CD4-positive, alpha-beta T cell treated with Interleukin-1 beta for 1 hour (primary cell): Measurements from ENCODE around the gene GOPC.
A peak's percentile ranks its signal among the peaks of the same experiment; 100 is the strongest.
"Not testable (repeated sequence)": the region's sequence is repeated elsewhere in the genome, so short reads cannot be mapped to it uniquely, and the experiment has no call there.

ENCODE experiments used
- DNase-seq, 2 donors: peaks; one replicate each; pipeline ENCODE4 v3.0.0-alpha.2; 2020 to 2022

The GOPC gene

DNA sequence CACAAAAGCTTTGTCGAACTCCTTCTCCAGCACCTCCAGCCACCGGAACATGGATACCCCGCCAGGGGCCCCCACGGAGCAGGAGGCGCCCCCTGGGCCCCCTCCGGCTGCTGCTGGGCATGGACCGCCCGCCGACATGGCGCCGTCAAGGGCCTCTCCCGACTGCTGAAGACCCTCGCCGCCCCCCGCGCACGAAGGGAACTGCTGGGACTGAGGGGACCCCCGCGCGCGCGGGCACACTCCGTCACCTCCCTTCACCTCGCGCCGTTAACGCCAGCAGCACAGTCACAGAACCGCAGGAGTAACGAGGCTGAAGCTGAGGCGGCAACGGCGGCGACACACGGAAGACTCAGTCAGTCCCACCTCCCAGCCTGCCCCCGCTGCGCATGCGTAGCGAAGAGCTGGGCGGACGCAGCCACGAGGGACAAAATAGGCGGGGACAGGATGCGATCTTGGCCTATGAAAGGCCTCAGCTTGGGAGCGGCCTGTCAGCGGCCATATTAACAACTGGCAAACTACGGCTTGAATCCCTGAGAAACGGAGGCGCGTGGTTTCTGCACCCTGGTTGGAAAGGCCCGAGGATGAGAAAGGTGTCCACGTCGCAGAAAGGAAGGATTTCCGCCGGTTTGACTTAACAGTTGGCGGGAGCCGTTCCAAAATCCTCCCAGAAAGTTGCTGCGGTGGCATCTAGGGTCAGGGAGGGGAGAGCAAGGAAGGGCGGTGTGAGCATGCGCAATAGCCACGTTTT lies at the start of gene GOPC:
TSS of gene GOPC (minus strand) at position 361 of the 748 bp plus-strand sequence. CDS start at position 138, 223 bp downstream.
- peak; percentile 98 for DNase-seq

DNA sequence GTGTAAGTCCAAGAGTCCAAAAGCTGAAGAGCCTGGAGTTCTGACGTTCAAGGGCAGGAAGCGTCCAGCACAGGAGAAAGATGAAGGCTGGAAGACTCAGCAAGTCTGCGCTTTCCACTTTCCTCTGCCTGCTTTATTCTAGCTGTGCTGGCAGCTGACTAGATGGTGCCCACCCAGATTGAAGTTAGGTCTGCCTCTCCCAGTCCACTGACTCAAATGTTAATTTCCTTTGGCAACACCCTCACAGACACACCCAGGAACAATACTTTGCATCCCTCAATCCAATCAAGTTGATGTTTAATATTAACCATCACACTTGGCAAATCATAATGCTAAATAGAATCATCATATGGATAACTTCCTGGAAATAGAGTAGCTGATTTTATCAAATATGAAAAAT lies 49.7 kb upstream of the GOPC start:
- not testable (repeated sequence) for DNase-seq

DNA sequence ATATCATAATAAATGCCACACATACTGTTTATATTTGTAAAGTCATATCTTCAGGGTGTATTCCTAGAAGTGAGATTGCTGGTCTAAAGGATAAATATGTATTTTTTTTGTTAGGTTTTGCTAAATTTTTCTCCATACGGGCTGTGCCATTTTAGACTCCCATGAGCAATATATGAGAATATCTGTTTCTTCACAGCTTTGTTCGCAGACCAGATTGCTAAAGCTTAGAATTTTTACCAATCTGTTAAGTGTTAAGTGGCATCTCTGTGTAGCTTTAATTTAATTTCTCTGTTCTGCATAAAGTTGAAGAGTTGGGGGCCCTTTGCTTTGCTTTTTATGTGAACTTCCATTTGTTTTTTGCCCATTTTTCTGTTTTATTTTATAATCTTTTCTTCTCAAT lies 40.7 kb upstream of the GOPC start:
- no peak for DNase-seq

DNA sequence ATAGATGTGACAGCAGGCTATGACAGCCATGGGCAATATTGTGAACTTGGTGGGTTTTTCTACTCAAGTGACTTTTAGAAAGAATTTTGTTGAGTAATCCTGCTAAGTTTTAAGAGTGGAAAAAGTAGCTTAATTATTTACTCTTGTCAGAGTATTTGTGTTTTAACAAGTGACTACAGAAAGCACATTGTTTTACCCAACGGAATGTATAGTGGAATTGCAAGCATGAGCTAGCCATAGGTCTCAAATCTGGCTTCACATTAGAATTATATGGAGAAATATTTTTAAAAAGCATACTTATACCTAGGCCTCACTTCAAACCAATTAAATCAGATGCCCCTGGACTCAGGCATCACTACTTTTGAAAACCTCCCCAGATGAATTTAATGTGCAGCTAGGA lies 35.5 kb upstream of the GOPC start:
- no peak for DNase-seq

DNA sequence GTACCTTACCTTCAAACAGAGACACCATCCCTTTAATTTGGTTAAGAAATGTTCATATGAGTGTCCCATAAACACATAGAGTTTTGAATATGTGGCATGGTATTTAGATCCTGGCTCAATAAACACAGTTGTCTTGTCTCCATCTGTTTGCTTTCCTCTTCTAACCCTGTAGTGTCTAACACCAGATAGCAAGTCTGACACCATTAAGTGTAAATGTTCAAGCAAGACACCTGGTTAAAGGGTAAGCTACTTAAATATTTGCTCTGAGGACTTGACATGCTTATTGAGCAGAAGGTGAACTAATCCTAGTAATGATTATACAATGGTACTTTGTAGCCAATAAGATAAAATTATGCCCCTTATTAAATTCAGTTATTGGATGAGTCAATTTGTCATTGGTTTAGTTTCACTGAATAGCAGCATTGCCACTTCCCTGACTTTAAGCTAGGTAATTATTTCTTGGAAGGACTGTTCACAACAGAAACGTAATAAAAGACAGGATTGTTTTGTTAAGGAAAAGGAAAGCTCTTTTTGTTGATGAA lies 26.9 kb upstream of the GOPC start:
- DNase-seq: no peak

DNA sequence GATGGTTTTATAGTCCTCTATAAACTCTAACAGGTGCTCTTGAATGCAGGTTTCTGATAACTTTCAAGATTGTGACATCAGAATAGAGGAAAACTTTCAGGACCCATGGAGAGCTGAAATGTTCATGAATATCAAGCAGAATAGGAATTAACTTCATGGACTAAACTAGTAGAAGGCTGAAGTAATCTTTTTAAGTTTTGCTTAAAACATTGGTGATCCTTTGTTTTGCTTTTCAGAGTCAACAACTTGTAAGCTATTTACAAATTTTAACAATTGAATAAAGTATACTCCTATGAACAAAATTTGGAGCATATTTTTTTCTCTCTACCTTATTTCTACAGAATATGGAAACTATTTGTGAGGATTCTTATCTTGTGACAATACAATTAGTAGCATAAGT lies 25.2 kb upstream of the GOPC start:
- DNase-seq: no peak

DNA sequence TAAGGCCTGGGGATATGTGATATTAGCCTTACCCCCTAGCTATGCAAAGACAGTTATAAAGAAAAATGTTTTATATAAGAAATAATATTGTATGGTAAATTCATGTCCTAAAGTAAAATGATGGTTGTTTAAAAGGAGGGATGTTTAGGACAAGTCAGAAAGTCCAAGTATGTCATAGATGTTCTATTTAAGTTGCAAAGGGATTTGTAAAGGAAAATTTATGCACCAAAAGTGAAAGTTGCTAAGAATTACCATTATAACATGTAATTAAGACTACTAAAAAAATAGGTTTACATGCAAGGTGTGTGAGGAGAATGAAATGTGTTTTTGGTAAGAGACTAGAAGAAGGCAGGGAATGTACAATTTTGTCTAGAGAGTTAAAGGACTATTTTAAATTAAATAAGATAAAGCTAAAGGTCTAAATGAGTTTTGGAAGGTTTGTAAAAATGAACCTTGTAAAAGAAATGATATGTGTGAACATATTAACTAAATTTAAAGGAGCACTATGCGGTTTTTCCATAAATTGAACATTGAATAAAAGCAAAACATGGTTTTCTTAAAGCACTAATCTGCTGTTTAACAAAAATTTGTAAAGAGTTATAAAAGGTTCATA lies 22.7 kb upstream of the GOPC start:
- DNase-seq: no peak

DNA sequence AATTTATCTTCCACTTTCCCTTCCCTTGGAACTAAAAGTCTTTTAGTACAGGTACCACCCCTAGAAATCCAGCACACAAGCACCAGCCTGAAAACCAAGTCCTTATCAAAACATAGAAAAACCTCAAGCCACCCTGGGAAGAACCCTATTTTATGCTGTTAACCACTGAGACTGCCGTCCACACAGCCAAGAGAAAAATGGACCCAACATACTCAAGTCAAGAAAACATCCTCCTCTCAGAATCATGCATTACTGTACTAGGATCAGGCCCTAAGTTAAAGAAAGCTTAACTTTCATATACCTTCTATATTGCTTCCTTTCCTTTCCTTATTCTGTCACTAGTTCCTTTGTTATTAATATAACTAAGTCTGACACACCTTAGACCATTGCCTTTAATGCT lies 16.9 kb upstream of the GOPC start:
- DNase-seq: no peak

DNA sequence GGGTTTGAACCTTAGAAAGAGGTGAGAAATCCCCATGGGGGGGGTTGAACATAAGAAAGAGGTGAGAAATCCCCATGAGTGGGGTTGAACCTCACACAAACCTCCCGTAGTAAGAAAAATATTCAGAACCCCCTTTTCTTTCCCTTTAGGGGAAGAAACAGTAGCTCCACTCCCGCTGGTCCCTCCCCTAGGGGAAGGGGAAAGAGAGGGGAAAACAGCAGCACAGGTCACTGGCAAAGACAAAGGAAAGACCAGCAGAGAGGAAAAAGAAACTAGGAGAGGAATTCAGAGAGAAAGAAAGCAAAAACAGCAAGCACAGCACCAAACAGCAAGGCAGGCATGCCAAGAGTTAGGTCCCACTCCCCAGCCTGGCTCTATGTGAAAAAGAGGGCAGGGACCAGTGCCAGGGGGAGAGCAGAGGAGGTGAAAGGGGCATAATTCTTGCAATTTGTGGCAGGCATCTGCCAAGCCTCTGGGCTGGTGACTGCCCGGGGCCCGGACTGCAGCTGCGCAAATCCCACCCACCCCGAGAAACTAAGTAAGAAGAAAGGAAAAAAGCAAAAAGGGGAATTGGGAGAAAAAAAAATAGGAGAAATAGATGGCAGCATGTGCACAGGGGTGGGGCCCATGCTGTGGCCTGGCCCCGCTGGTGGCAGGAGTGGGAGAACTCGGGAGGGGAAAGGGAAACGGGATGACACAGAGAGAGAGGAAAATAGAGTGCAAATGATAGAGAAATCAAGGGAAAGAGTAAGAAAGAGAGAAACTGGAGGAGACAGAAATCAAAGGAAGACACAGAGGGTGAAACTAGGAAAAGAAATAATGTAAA lies 15.1 kb upstream of the GOPC start:
- DNase-seq: no peak

DNA sequence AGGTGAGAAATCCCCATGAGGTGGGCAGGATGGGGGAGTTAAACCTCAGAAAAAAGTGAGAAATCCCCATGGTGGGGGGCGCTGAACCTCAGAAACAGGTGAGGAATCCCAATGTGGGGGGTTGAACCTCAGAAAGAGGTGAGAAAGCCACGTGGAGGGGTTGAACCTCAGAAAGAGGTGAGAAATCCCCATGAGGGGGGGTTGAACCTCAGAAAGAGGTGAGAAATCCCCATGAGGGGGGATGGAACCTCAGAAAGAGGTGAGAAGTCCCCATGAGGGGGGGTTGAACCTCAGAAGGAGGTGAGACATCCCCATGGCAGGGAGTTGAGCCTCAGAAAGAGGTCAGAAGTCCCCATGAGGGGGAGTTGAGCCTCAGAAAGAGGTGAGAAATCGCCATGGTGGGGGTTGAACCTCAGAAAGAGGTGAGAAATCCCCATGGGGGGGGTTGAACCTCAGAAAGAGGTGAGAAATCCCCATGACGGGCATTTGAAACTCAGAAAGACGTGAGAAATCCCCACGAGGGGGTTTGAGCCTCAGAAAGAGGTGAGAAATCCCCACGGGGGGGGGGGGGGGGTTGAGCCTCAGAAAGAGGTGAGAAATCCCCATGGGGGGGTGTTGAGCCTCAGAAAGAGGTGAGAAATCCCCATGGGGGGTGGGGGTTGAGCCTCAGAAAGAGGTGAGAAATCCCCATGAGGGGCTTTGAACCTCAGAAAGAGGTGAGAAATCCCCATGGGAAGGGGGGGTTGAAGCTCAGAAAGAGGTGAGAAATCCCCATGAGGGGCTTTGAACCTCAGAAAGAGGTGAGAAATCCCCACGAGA lies 14.3 kb upstream of the GOPC start:
- peak; percentile 68 to 73 for DNase-seq

DNA sequence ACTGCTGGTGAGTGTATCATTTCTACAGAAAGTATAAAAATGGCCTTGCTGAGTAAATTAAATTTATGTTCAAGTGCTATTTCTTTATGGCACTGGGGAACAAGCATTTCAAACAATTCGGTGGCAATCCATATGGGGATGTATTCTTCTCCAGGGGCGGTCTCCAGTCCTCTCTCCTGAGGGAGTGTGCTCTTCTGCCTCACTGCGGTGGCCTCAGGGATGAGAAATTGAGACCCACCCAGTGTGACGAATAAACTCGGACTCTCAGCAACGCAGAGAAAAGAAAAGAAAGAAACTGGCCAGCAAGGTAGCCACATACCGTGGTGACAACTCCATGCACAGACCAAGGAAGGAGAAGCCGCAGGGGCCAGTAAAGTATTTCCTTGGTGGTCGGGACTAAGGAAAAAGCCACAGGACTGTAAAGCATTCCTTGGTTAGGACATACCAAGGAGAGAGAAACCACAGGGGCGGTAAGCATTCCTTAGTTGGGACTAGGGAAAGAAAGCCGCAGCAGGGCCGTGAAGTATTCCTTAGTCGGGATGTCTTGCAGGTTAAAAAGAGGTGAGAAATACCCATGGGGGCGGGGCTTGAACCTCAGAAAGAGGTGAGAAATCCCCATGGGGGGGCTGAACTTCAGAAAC lies 13.6 kb upstream of the GOPC start:
- DNase-seq: no peak

DNA sequence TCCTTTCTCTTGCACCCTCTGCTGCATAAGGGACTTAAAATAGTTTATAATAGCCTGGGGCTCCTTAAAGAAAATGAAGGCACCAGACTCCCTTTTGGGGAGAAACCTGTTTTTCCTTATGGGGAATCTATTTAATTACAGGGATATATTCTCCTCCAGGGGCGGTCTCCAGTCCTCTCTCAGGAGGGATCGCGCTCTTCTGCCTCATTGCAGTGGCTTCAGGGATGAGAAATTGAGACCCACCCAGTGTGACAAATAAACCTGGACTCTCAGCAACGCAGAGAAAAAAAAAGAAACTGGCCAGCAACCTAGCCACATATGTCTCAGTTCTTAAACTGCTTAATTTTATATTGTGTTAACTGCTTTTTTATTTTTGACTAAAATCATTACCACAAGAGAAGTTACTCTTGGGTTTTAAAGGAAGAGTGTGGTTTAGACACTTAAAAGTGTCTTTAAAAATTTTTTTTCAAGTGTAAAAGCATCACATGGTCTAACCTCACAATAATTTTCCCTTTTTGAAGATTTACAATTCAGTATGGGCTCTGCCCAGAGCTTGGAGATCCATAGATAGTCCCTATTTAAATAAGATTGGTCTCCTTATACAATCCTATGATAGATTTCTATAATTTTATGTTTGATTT lies 11.7 kb upstream of the GOPC start:
- no peak for DNase-seq

DNA sequence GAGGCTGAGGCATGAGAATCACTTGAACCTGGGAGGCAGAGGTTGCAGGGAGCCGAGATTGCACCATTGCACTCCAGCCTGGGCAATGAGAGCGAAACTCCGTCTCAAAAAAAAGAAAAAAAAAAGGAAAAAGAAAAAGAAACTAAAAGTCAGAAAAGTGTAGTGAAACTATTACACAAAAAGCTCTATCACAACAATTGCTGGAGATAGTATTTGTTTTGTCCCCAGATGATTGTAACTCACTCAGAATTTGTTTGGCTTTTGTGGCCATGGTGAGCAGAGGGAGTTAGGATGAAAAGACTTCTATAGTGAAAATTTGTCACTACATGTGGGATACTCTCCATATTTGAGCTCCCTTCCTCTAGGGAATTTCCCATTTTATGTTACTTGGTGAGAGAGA lies 5.2 kb upstream of the GOPC start:
- DNase-seq: no peak

DNA sequence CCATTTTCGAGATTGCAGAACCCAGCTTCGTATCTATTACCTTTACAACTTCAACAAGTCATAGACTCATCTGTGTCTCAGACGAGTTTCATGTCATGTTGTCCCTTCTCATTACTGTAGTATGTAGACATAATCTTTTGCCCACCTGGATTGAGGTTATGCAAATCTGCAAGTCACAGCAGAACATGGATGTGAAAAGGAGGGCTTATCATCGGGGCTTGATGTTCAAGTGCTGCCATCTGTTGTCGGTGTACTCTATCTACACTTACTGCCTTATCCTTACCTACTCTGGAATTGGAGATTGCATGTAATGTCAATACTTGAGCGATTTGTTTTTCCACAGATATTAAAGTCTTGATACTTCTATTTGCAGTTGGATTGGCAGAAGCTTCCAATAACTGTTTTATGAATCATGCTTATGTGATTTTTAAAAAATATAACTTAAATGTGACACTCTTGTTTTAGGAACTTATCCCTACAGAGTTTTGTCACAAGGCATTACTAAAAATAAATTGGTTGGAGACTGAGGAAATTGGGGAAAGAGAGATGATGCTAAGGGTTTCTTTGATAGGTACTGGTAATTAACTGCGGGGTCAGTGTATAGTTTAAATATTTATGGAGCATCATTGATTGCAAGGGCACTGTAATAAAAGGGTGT lies 3.0 kb upstream of the GOPC start:
- DNase-seq: peak; percentile 49 to 68

DNA sequence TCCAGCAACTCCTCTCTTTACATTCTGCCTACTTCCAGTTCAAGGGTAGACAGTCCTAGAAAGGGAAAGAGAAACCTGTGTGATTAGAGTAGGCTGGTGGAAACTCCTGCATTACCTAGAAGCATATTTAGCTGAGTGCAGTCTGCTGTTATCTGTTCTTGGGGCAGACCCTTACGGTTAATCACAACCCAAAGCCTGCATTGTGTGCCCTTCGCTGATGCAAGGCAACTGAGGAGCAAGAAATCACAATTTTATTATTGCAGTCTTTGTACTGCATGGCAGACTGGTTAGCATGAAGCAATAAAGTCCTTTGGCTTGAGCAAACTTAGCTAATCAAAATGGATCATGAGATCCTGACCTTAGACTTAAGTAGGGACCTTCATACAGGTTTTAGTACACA lies 1.5 kb upstream of the GOPC start:
- DNase-seq: no peak

DNA sequence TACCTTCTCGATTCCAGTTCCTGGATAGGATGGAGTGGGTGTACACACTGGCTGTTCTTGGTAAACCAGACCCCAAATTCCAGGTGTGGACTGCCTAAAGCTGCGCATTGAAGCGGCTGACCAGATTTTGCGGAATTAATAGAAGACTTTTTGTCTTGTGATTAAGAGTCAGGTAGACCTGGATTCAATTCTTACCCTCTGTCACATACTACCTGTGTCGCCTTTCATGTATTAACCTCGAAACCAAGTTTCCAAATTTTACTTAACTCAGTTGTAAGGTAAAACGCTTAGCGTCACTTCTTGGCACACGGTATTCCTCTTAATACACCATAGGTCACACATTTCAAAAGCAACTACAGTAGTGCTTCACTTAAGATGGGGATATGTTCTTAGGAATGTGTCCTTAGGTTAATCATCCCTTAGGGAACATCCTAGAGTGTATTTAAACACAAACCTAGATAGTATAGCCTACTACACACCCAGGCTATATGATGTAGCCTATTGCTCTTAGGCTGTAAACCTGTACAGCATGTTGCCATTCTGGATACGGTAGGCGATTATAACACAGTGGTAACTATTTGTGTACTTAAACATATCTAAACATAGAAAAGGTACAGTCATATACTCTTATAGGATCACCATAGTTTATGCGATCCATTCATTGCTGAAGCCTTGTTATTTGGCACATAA lies 733 bp upstream of the GOPC start:
- no peak for DNase-seq

DNA sequence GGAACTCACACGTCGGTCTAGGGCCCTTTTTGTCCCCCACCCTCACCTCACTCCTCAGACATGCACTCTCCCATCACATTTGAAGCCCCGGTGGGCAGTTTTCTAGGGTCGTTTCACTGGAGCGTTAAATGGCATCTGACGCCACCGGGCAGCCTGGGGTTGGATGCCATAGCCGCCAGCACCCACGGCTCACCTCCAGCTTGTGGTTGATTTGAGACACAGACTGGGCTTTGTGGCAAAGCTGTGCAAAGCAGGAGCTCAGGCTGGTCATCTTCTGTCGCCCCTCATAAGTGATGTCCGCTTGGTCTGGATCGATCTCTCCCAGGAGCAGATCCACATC lies 530 bp downstream of the GOPC start:
- no peak for DNase-seq

DNA sequence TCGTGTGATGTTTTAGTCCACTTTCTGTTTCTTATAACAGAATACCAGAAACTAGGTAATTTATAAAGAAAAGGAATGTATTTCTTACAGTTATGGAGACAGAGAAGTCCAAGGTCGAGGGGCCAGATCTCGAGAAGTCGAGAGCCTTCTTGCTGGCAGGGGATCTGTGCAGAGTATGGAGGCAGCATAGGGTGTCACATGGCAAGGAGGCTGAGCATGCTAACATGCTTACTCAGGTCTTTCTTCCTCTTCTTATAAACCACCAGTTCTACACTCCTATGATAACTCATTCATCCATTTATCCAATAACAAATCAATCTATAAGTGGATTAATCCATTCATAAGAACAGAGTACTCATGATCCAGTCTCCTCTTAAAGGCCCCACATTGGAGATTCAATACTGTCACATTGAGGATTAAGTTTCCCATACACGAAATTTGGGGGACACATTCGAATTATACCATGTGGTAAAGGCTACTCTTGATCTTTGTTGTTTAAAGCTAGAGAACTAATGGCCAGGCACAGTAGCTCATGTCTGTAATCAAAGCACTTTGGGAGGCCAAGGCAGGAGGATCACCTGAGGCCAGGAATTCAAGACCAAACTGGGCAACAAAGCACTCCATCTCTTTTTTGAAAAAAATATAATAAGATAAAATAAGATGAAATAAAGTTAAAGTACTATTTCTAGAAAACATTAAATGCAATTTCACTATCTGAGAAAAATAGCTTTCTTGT lies 2.1 kb downstream of the GOPC start:
- DNase-seq: no peak

DNA sequence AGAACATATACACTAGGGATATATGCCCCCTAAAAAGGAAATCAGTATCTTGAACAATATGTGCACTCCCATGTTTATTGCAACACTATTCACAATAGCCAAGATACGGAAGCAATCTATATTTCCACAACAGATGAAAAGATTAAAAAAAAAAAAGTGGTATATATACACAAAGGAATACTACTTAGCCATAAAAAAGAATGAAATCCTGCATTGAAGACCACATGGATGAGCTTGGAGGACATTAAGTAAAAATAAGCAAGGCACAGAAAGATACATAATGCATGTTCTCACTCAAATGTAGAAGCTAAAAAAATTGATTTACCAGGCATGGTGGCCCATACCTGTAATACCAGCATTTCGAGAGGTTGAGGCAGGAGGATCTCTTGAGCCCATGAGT lies 4.6 kb downstream of the GOPC start:
- DNase-seq: no peak
